ENCODE measurements around the gene IL1RAPL2. TPM values are rescaled to one million over a fixed set of nuclear protein-coding genes. Genes with fewer than 3 reads are reported as not detected.

IL1RAPL2 gene
- total RNA-seq, 1 experiment from 2014 or later, result not detected

GRCh38 chrX:105723966-105724735, 1158.2 kb downstream of the IL1RAPL2 start:
- no peaks in the 10 kb centered on the region for H3K36me3 ChIP-seq (ENCODE audit: control insufficient read depth, insufficient read depth, low read length)
- DNase-seq (ENCODE audit: low read depth, low spot score) (no peak), ATAC-seq (no peak)
- CTCF ChIA-PET, result no interaction called here
- no peaks in the 10 kb centered on the region for H3K9me3 ChIP-seq (ENCODE audit: control insufficient read depth, insufficient read depth, low read depth, low read length)
- H3K4me1 ChIP-seq (ENCODE audit: control insufficient read depth, insufficient read depth, low read length), result no peaks in the 10 kb centered on the region
- H3K27ac ChIP-seq (ENCODE audit: low read length), result no peak overlapping the region
- H3K27me3 ChIP-seq (ENCODE audit: control insufficient read depth, insufficient read depth, low read length), result no peaks in the 10 kb centered on the region
- BruUV-seq (replicated peaks), result no TSS peak
- POLR2A ChIA-PET, result no interaction called here
- no peak for TF ChIP-seq CTCF (IDR thresholded peaks at IDR 0.05)
- no peak overlapping the region for H3K4me3 ChIP-seq (ENCODE audit: low read depth in 2 of 2, low read length in 2 of 2)
- intact Hi-C loops (cut with micrococcal nuclease; ENCODE audit: unreplicated experiment), result no loop called here
- in situ Hi-C loops (cut with HindIII; ENCODE audit: low pct_unique_long_range_greater_than_20kb, low sequenced_read_pairs), result no loop called here

DNA sequence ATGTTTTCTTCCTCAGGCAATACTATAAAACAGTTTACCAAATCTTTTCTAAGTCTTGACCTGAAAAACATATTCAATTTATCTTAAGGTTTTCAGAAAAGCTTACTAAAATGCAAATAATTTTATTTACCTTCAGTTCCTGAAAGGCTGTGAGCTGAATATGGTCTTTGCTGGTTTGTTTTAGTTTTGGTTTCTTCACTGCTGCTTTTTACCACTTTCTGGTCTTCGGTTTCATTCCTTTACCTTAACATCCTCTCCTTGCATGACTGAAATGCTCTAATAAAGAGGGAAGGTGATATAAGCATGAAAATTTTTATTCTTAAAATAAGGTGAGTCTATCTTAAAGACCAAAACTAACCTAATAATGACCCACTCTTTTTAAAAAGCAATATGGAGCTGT, 1159.2 kb downstream of the IL1RAPL2 start:
- H3K9me3 ChIP-seq (ENCODE audit: control insufficient read depth, insufficient read depth, low read depth, low read length), result no peaks in the 10 kb centered on the region
- H3K27me3 ChIP-seq (ENCODE audit: control insufficient read depth, insufficient read depth, low read length), result no peaks in the 10 kb centered on the region
- intact Hi-C loops (cut with micrococcal nuclease; ENCODE audit: unreplicated experiment) (no loop called here), in situ Hi-C loops (cut with HindIII; ENCODE audit: low pct_unique_long_range_greater_than_20kb, low sequenced_read_pairs) (no loop called here)
- no peak overlapping the region for H3K27ac ChIP-seq (ENCODE audit: low read length)
- CTCF ChIA-PET, result no interaction called here
- H3K36me3 ChIP-seq (ENCODE audit: control insufficient read depth, insufficient read depth, low read length), result no peaks in the 10 kb centered on the region
- POLR2A ChIA-PET, result no interaction called here
- H3K4me1 ChIP-seq (ENCODE audit: control insufficient read depth, insufficient read depth, low read length), result no peaks in the 10 kb centered on the region
- no peak overlapping the region for H3K4me3 ChIP-seq (ENCODE audit: low read depth in 2 of 2, low read length in 2 of 2)
- no peak for DNase-seq (ENCODE audit: low read depth, low spot score)
- no peak for ATAC-seq
- TF ChIP-seq REST (IDR thresholded peaks at IDR 0.05; ENCODE audit: insufficient read depth in 1 of 2, low read depth in 2 of 2, low read length in 1 of 2) (no peak), POLR2AphosphoS5 (IDR thresholded peaks at IDR 0.05; ENCODE audit: low read depth, low read length) (no peak), CTCF (IDR thresholded peaks at IDR 0.05) (no peak), TCF7L2 (IDR thresholded peaks at IDR 0.05; ENCODE audit: low read depth, low read length) (no peak)
- no TSS peak for BruUV-seq (replicated peaks)

DNA sequence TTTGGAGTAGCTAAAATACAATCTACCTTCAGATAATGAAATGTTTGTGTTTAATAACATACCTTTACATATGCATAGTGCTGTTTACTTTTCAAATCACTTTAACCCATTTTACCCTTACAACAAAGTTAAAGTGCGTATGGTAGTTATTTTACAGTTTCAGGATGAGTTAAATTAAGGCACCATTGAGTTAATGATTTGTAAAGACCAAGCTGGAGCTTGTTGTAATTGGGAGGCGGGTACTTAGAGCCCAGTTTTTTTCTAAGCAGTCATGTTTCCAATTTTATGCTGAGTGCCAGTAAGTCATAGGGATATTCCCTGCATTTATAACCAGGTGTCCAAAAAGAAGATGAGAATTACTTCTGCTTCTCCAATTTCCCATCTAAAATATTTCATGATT, 1172.2 kb downstream of the IL1RAPL2 start:
- CTCF ChIA-PET, result no interaction called here
- POLR2A ChIA-PET, result no interaction called here
- Histone ChIP-seq H3K36me3 (ENCODE audit: control insufficient read depth, insufficient read depth, low read length) (no peaks in the 10 kb centered on the region), H3K27ac (ENCODE audit: low read length) (no peak overlapping the region), H3K9me3 (ENCODE audit: control insufficient read depth, insufficient read depth, low read depth, low read length) (no peaks in the 10 kb centered on the region), H3K4me1 (ENCODE audit: control insufficient read depth, insufficient read depth, low read length) (no peaks in the 10 kb centered on the region), H3K4me3 (ENCODE audit: low read depth in 2 of 2, low read length in 2 of 2) (no peak overlapping the region), H3K27me3 (ENCODE audit: control insufficient read depth, insufficient read depth, low read length) (no peaks in the 10 kb centered on the region)
- no peak for TF ChIP-seq POLR2AphosphoS5 (IDR thresholded peaks at IDR 0.05; ENCODE audit: low read depth, low read length)
- DNase-seq (ENCODE audit: low read depth, low spot score) (no peak), ATAC-seq (no peak)
- intact Hi-C loops (cut with micrococcal nuclease; ENCODE audit: unreplicated experiment) (no loop called here), in situ Hi-C loops (cut with HindIII; ENCODE audit: low pct_unique_long_range_greater_than_20kb, low sequenced_read_pairs) (no loop called here)
- no TSS peak for BruUV-seq (replicated peaks)
